GM18909 (cell line): ENCODE data around the gene CCDC167.

Source experiments
- ATAC-seq: cut with Tn5 transposase; IDR thresholded peaks from one replicate; pipeline ENCODE4 v1.9.1; 2021; ENCODE audit warnings: mild to moderate bottlenecking; ENCODE audit not compliant: unreplicated experiment, poor library complexity

CCDC167 gene

DNA sequence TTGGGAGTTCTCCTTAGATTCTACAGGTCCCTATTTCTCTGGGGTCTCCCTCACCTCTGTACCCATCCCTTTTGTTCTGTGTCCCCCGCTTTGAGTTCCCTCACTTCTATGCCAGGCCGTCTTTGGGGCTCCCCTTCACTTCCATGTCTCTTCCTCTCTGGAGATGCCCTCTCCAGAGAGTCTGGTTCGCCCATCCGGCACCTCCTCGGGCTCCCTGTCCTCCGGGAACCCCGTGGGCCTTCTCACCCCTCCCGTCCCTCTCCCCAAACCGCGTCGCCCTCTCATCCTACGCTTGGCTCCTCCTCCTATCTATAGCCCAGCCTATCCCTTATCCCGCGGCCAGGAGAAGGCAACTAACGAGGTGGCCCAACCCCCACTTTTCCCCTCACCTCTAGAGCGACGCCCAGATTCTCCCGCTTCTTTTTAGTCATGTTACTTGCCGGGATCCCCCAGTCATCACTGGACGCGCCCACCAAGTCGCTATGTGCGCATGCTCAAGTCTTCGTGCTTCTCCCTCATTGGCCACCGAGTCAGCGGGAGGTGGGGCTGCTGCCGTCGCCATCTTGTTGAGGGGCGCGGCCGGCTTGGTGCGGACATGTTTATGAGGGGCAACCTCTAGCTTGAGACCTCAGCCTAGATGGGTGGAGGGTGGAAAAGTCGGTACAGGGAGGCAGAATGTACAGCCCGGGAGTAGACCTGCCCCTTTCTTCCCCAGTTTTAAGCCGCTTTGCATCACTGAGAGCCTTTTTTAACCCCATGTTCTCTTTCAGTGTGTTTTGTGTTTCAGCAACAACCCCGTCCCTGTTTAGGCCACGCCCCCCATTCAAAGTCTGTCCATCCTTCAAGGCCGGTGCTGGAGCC is at the start of gene CCDC167:
Gene CCDC167, minus strand, starts transcription at position 461 of the 861 bp plus-strand sequence. Its CDS starts 30 bp downstream, at position 431.
- peak; percentile 91 for ATAC-seq

DNA sequence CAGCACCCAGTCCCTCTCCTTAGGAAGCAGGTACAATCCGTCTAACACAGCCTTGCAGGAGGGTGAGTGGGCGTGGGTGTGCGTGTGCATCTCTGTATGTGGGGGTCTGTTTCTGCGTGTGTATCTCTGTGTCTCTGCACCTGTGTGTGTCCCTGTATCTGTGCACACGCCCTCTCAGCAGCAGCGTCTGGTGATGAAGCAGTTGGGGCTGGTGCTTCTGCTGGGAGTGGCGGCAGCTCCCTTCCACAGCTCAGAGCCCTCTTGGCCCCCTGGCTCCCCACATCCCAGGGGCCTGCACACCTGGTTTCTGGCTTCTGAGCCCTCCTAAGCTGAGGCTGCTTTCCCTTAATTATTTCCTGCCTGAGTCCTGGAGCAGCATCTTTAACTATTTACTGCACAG is 49.5 kb upstream of the CCDC167 start:
- no peak for ATAC-seq

DNA sequence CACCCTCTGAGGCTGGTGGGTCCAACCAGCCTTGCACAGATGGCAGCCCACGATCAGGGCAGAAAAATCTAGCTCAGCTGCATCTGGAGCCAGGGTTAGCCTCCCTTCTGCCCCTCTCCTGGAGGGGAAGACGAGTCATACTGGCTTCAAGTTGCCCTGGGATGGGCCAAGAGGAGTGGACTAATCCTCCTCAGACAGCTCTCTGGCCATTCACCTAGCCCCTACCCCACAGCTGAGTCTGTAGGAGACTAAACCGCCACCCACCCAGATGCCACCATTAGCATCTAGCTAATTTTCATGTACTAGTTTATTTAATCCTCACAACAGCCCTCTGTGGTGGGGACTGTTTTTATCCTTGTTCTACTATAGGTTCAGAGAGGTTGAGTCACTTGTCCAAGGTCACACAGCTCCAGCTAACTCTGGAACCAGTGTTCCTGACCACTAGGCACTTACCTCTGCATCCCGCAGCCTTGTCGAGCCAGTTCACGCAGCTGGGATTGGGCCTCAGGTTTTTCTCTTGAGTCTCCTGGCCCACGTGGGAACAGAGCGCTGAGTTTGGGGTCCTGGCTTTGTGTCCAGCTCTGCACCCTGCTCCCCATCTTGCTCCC is 48.5 kb upstream of the CCDC167 start:
- ATAC-seq, result no peak

DNA sequence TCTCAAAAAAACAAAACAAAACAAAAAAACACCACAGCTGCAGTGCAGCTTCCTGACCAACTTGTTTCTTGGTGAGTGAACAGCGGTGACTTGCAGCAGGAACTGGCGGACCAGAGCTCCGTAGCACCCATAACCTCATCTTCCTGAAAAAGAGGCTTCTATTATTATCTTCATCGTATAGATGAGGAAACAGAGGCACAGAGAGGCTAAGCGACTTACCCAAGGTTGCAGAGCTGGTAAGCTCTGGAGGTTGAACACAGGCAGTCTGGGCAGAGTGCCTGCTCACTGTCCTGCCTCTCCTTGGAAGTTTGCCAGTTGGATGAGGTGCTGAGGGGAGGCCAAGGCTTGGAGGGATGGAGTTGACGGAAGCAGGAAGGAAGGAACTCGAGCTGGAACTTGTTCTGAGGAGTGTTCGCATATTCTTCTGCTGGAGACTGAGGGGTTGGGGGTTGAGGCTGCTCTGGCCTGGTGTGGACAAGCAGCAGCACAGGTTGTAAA is 47.9 kb upstream of the CCDC167 start:
- no peak for ATAC-seq

DNA sequence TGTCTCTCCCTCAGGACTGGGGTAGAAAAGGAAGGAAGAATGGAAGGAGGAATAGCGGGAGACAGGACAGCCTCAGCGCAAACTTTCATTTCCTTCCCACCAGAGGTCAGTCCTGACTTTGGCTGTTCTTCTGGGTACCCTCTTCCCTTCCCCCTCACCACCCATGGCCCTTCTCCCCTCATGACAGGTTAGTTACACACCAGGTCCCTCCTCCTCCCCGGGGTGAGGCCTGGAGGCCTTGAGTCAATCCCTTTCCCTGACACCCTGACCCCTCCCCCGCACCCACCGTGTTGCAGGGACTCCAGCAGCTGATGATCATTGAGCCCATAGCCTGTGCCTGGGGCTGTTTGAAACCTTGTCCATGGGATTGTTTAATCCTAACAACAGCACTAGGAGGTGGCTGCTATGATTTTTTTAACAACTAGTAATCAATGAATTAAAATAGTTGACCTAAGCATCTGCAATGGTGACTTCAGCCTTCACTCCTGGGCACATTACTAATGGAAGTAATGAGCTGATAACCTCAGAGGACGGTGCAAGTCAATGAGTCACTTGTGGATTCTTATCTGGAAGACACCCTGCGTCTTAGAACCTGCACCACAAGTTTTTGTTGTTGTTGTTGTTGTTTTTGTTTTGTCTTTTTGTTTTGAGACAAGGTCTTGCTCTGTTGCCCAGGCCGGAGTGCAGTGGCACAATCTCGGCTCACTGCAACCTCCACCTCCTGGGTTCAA is 46.6 kb upstream of the CCDC167 start:
- no peak for ATAC-seq

DNA sequence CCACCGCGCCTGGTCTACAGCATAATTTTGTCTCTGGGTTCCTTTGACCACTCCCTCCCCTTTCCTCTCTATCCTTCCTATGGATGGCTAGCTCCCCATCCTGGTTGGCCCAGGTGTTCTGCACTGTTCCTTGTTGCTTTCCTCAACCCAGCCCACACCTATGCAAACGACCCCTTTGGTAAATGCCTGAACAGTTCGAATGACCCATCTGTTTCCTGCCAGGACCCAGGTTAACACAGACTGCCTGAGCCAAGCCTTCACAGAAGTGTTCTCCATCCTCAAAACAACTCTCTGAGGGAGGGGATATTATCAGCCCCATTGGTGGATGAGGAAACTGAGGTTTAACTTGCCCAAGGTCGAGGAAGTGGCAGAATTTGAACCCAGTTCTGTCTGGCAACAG is 44.8 kb upstream of the CCDC167 start:
- no peak for ATAC-seq

DNA sequence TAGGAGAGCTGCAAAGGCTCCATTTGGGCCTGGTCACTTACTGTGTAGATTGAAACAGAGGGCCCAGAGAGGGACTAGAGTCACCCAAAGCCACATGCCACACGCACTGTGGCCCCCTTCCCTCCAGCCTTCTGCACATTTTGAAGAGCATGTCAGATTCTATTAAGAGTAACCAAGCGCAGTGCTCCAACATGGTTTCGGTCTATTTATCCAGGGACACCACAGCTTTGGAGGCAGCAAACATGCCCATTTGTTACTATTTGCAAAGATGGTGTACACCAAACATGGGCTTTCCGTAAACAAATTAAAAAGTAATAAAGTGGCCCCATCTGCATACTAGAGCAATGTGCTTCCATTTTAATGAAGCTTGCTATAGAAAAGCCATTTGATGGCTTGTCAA is 43.7 kb upstream of the CCDC167 start:
- no peak for ATAC-seq

DNA sequence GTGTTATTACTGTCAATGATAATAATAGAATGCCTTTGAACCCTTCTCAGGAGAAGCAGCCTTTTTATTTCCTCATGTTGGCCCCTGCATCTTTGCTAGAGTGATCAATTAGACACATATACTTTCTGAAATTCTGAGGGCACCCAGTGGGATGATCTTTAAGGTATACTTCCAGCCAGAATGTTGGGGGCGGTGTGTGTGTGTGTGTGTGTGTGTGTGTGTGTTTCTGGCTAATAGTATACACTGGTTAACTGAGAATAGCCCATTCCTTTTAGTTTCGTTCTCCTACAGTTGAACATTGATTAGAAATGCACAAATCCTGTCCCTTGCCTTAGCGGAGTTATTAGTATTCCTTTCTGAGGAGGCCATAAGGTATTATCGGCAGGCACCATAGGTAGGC is 41.7 kb upstream of the CCDC167 start:
- no peak for ATAC-seq

DNA sequence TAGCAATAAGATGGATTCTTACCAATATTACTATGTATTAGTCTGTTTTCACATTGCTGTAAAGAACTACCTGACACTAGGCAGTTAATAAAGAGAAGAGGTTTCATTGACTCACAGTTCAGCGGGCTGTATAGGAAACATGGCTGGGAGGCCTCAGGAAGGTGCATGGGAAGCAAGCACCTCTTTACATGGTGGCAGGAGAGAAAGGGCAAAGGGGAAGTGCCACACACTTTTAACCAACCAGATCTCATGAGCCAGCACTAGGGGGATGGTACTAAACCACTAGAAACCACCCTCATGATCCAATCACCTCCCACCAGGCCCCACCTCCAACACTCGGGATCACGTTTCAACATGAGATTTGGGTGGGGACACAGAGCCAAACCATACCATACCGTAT is 40.7 kb upstream of the CCDC167 start:
- no peak for ATAC-seq

DNA sequence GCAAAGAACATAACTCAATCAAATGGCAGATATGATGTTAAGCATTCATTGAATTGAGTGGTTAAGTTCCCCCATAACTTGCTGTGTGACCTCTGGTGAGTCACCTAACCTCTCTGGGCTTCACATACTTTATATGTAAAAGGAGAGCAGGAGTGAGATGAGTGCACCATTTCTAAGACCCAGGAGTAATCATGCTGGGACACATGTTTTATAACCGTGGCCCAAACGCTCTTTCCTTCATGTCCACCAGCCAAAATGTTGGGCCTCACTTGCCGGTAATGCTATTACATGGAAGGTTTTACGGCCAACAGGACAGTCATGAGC is 40.3 kb upstream of the CCDC167 start:
- no peak for ATAC-seq

DNA sequence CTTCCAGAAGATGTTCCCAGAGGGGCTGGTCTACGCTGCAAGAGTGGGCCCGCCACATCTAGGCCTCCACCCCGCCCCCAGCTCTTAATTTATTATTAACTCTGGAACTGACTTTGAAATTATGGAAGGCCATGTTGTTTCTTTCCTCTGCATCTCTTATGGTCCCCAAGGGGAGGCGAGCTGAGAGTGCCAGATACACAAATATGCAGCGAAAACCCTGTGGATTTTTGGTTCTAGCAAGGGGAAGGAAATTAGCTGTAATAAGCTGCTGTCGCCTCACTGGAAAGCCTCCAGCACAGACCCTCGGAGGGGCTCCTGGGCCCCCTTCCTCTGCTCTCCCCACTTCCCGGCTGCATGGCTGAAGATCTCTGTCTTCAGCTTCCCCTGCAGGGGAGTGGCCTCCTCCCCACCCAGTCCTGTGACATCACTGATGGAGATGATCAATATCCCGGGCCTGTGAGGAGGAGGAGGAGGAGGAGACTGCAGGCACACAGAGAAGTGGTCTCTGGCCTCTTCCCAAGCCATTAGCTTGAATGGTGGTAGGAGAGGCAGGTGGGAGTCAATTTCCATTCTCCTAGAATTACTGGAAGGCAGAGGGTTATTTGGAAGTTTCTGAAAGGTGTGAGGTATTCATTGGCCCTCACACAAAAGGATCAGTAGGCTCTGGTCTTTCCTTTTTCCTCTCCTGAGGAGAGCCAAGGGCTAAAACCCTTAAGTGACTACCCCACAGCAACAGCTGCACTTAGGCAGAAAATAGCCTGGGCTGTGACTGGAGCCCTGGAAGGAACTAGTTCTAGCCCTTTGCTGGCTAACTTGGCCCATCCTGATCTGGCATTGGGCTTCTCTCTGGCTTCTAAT is 39.7 kb upstream of the CCDC167 start:
- no peak for ATAC-seq

DNA sequence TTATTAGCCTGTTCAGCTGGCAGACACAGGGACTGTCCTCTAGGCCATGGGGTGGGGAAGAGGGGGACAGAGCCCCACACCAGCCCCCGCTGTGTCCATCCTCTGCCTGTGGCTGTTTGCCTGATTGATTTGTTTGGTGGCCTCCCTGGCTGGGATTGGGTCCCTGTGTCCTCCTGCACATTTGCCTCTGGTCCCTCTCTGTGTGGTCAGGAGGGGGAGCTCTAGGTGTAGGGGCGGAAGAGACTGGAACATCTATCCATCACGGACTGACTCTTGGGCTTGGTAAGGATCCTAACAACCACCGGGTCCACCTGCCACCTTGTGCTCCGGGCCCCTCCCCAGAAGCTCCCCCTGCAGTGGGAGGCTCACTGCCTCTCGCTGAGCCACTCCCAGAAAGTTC is 38.4 kb upstream of the CCDC167 start:
- ATAC-seq, result no peak

DNA sequence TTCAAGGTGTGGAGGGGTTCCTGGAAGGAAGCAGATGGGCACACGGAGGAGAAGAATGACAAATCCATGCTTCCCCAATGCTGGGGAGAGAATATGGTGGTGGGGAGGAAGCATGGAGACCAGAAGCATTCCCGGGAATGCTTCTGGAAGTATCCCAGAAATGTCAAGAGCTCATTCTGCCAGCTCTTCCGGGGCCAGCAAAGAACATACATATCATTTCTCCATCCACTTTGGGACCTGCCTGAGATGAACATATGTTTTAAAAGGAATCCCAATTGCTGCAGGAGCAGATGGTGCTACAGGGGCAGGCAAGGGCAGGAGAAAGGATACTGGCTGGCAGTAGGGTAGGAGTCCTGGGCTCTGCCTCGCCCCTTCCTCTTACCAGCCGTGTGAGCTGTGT is 37.9 kb upstream of the CCDC167 start:
- no peak for ATAC-seq

DNA sequence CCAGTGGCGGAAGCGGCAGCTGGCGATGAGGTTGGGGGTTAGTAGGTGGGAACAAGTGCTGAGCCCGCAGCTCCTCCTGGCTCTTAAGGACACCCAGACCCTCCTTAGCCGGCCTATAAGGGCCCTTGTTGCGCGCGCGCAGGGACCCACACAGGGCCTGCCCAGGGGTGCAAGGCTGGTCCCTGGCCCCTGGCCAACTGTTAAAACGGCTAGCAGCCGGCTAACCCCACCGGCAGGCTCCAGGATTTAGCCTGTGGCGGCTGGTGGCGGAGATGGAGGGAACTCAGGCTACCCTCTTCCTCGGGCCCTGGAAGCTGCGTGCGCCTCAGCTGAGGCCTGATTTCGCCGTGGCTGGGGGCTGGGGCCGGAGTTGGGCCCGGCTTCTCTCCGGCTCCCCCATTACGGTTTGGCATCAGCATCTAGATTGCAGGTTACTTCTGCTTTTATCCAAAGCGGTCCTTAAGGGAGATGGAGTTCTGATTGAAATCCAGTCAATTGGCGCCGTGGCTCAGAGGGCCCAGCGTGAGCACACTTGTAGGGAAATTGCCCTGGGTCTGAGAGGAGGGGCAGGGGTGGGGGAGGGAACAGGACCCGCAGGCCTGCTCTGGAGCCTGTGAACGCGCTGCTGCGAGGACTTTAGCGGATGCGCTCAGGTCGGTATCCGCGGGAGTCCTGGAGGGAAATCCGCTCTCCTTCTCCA is 36.9 kb upstream of the CCDC167 start:
- no peak for ATAC-seq

DNA sequence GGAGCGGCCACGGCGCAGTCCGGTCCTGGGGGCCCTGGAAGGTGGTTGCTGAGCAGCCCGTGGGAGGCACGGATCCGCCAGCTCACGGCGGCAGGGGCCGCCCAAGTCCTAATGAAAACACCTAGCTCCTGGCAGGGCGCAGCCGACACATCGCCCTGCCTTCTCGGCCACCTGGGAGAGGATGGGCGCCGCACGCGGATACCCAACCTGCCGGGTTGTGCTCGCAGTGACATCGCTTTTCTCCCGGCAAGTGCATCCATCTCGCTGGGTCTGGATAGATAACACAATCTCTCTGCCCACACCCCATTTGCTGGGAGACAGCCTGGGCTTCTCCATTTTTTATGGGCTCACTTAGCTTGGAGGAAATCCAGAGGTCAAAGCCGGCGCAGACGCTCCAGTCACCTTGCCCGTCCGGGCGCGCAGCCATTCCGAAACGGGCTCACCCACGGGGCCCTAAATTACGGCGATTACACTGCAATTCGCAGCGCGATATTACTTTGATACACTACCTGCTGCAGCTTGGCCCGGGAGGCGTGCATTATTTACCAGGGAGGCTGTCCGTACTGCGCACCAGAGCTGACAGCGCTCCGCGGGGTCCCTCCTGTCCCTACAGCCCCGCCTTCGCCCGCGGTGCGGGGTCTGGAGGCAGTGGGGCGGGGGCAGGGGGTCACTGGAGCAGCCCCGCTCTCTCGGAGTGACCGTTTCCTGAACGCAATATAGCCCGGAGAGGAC is 36.2 kb upstream of the CCDC167 start:
- no peak for ATAC-seq

DNA sequence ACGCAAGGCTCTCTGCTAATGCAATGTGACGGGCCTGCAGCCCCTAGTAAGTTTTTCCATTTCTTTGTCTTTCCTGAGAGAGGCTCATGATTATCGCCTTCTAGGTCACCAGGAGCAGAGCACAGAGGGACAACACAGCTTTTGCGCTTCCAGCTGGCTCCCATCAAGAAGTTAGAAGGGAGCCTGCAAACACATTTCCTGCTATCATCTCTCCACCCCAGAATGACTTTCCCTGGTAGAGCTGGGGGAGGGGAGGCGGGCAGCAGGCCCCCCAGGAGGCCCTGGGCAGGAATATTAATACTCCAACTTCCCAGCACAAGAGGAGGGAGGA is 35.7 kb upstream of the CCDC167 start:
- no peak for ATAC-seq

DNA sequence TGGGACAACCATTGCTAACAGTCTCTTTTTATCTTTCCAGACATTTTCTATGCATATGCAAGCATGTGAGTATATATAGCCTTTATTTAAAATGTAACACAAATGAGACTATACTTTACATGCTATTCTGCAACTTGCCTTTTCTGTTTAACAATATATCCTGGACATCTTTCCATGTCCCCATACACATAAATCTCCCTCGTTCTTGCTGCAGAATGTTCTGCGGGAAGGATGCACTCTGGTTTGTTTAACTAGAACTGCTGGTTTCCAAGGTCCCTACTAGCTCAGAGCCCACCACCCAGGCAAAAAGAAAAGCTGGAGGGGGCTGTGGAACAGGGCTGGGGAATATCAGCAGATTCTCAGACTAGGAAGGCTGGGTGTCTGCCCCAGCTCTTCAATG is 35.2 kb upstream of the CCDC167 start:
- ATAC-seq, result no peak

DNA sequence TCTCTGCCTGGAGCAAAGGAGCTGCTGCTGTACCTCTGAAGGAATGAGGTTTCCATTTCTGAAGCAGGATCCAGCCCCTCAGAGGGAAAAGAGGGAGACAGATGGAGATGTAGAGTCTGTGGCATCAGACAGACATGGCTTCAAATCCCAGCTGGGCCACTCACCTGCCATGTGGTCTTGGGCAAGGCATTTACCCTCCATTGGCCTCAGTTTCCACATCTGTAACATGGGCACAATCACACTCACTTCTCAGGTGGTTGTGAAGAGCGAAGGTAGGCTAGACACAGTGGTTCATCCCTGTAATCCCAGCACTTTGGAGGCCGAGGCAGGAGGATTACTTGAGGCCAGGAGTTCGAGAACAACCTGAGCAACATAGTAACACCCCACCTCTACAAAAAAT is 32.4 kb upstream of the CCDC167 start:
- ATAC-seq, result no peak

DNA sequence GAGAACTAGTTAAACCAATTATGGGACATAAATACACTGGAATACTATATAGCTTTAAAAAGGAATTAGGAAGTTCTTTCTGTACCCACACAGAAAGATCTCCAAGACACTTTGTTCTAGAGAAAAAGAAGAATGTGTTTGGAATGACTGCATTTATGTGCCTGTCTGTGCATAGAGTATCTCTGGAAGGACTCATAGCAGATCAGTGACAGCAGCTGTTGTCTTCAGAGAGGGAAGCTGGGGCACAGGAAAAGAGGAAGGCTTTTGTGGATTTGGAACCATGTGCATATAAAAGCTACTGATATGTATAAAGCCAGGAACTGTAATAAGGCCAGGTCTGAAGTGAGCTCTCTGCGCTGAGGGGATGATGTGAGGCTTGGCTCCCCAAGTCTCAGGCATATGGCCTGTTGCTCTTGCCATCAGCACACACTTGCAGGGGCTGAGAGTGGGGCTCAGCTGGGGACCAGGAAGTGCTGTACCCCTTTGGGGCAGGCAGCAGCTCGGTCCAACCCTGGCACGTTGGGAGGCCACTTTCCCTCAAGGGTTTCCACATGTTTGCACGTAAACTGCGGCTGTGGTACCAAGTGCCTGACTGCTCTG is 31.8 kb upstream of the CCDC167 start:
- no peak for ATAC-seq
